Hepatocyte (in vitro differentiated cells): ENCODE results near the gene ADGRV1. TPM values are rescaled to one million over a fixed set of nuclear protein-coding genes. Genes with fewer than 3 reads are reported as not detected.

Experiments used
- DNase-seq: peaks from one replicate; pipeline ENCODE4 v3.0.0-alpha.2; 2016; ENCODE audit warnings: low spot score
- H2AFZ ChIP-seq: fragments of 200-600 bp; sonication (generic); 2 replicates; pipeline ENCODE4 v1.6.0; 2016; ENCODE audit warnings: antibody characterized with exemption, mild to moderate bottlenecking
- H3K27ac ChIP-seq: fragments of 200-600 bp; sonication (generic); 2 replicates; pipeline ENCODE4 v1.5.1; 2016; ENCODE audit warnings: mild to moderate bottlenecking
- H3K27me3 ChIP-seq: fragments of 200-600 bp; sonication (generic); 2 replicates; pipeline ENCODE4 v1.6.1; 2016
- H3K36me3 ChIP-seq: fragments of 200-600 bp; sonication (generic); replicated peaks from 2 replicates; pipeline ENCODE4 v1.5.1; 2016; ENCODE audit warnings: low read depth; ENCODE audit not compliant: insufficient read depth
- H3K4me1 ChIP-seq: fragments of 200-600 bp; sonication (generic); 2 replicates; pipeline ENCODE4 v1.5.1; 2016; ENCODE audit warnings: mild to moderate bottlenecking, moderate library complexity; ENCODE audit not compliant: insufficient read depth
- H3K4me2 ChIP-seq: fragments of 200-600 bp; sonication (generic); 2 replicates; pipeline ENCODE4 v1.6.0; 2016
- H3K4me3 ChIP-seq: fragments of 200-600 bp; sonication (generic); 2 replicates; pipeline ENCODE4 v1.5.1; 2016; ENCODE audit warnings: mild to moderate bottlenecking
- H3K79me2 ChIP-seq: fragments of 200-600 bp; sonication (generic); 2 replicates; pipeline ENCODE4 v1.6.0; 2017; ENCODE audit warnings: mild to moderate bottlenecking
- H3K9me2 ChIP-seq: fragments of 200-600 bp; sonication (generic); replicated peaks from 2 replicates; pipeline ENCODE4 v1.6.0; 2017; ENCODE audit warnings: mild to moderate bottlenecking; ENCODE audit not compliant: insufficient read depth
- H3K9me3 ChIP-seq: fragments of 200-600 bp; sonication (generic); 2 replicates; pipeline ENCODE4 v1.5.1; 2016; ENCODE audit warnings: low read depth, mild to moderate bottlenecking
- H4K20me1 ChIP-seq: fragments of 200-600 bp; sonication (generic); 2 replicates; pipeline ENCODE4 v1.6.0; 2016; ENCODE audit warnings: mild to moderate bottlenecking; ENCODE audit not compliant: insufficient read depth, poor library complexity, severe bottlenecking
- EZH2 ChIP-seq: fragments of 200-600 bp; sonication (generic); IDR thresholded peaks from 2 replicates; pipeline ENCODE4 v1.6.1; 2016; ENCODE audit warnings: antibody characterized with exemption, mild to moderate bottlenecking, borderline replicate concordance
- EZH2phosphoT487 ChIP-seq: fragments of 200-600 bp; sonication (generic); IDR thresholded peaks from one replicate; pipeline ENCODE4 v1.6.1; 2018; ENCODE audit warnings: antibody characterized with exemption, mild to moderate bottlenecking, low read depth, moderate library complexity; ENCODE audit not compliant: unreplicated experiment, severe bottlenecking
- WGBS: methylation state at CpG from one replicate; pipeline ENCODE4 v1.1.6; 2016; ENCODE audit warnings: low lambda C conversion rate; ENCODE audit errors: missing lambda C conversion rate; 5-methylcytosine and 5-hydroxymethylcytosine counted together
- polyA plus RNA-seq: library from polyadenylated mRNA; unstranded; fragments of >200 nt; fragmentation: Nextera tagmentation; extraction: Ambion mirVana; gene quantifications from 2 replicates; pipeline ENCODE4 v1.2.1, GENCODE V29; 2016
- total RNA-seq: library from RNA; depleted of rRNA; stranded (reverse); fragments of >200 nt; gene quantifications from 2 replicates; pipeline ENCODE4 v1.2.3, GENCODE V29; 2014
- TF ChIP-seq, protein P1 (sequence below): fragments of 200-600 bp; sonication (generic); IDR thresholded peaks from 2 replicates; pipeline ENCODE4 v1.5.1; 2016; ENCODE audit warnings: antibody characterized with exemption, mild to moderate bottlenecking; ENCODE audit not compliant: poor library complexity

The ADGRV1 gene
- total and polyA plus RNA-seq, 2 experiments from 2014 or later: 74.9 to 88.3 TPM

DNA sequence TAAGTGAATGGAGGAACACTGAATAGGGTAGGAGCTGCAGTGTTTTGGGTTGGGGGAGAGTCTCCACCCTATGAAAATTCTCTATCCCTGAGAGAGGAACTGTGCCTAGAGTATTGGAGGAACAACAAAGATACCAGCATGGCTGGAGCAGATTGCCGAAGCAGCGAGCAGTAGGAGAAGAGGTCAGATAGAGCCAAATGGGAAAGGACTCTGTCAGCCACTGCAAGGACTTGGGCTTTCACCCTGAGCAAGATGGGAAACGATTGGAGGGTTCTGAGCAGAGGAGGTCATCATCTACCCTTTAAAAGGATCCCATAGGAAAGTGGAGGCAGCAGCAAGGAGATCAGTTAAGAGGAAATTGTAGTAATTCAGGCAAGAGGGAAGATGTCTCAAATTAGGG is 24.8 kb upstream of the ADGRV1 start:
- 82% methylated on average over 3 of the region's 3 CpGs for WGBS
- Histone ChIP-seq H3K36me3 (no peaks in the 10 kb centered on the region), H2AFZ (no peak overlapping the region), H3K9me3 (no peaks in the 10 kb centered on the region), H3K4me3 (no peak overlapping the region), H3K79me2 (peaks cover 4% of the 10 kb centered on the region), H4K20me1 (no peaks in the 10 kb centered on the region), H3K4me1 (peaks cover 4% of the 10 kb centered on the region), H3K4me2 (no peak overlapping the region), H3K27ac (no peak overlapping the region), H3K27me3 (no peaks in the 10 kb centered on the region), H3K9me2 (no peaks in the 10 kb centered on the region)
- no peak for TF ChIP-seq EZH2phosphoT487
- TF ChIP-seq, protein P1, sequence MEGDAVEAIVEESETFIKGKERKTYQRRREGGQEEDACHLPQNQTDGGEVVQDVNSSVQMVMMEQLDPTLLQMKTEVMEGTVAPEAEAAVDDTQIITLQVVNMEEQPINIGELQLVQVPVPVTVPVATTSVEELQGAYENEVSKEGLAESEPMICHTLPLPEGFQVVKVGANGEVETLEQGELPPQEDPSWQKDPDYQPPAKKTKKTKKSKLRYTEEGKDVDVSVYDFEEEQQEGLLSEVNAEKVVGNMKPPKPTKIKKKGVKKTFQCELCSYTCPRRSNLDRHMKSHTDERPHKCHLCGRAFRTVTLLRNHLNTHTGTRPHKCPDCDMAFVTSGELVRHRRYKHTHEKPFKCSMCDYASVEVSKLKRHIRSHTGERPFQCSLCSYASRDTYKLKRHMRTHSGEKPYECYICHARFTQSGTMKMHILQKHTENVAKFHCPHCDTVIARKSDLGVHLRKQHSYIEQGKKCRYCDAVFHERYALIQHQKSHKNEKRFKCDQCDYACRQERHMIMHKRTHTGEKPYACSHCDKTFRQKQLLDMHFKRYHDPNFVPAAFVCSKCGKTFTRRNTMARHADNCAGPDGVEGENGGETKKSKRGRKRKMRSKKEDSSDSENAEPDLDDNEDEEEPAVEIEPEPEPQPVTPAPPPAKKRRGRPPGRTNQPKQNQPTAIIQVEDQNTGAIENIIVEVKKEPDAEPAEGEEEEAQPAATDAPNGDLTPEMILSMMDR: no peak
- no peak for TF ChIP-seq EZH2
- DNase-seq: no peak

DNA sequence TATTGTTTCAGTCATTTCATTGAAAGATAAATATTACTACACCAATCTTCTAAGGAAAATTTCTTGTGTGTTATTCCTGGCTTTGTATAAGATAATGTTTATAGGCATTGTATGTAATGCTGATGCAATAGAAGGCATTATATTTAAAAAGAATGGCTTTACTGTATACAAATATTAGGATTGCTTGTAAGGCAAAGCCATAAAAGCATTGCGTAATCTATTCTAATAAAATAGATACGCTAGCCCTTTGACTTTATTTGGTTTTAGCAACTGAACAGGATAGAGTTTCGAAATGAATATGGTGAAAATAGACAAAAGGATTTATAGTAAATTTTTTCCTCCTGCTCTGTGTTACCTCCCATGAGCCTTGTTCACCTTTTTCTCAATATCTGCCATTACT is 23.7 kb upstream of the ADGRV1 start:
- Histone ChIP-seq H3K4me2 (no peak overlapping the region), H4K20me1 (no peaks in the 10 kb centered on the region), H3K36me3 (no peaks in the 10 kb centered on the region), H2AFZ (no peak overlapping the region), H3K9me3 (no peaks in the 10 kb centered on the region), H3K4me3 (no peak overlapping the region), H3K79me2 (no peaks in the 10 kb centered on the region), H3K4me1 (peaks cover 4% of the 10 kb centered on the region), H3K9me2 (no peaks in the 10 kb centered on the region), H3K27me3 (no peaks in the 10 kb centered on the region), H3K27ac (no peak overlapping the region)
- 48% methylated on average over 3 of the region's 3 CpGs for WGBS
- no peak for DNase-seq
- TF ChIP-seq, protein P1: no peak
- TF ChIP-seq EZH2phosphoT487: no peak

DNA sequence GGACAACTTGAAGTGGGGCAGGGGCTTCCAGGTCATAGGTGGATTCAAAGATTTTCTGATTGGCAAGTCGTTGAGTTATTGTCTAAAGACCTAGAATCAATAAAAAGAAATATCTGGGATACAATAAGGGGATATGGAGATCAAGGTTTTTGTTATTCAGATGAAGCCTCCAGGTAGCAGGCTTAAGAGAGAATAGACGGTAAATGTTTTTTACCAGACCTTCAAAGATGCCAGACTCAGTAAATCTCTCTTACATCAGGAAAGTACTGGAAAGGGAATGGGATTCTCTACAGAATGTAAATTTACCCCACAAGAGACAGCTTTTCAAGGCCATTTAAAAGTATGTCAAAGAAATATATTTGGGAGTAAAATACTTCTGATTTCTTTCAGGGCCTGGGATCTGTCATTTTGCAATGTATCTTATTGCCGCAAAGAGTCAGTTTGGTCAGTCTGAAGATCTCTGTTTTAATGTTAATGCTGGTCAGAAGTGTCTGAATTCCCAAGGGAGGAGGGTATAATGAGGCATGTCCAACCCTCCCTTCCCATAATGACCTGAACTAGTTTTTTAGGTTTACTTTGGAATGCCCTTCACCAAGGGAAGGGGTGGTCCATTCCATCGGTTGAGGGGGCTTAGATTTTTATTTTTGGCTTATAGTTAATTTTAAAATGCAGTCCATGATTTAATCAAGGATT is 15.6 kb upstream of the ADGRV1 start:
- H3K9me3 ChIP-seq: no peaks in the 10 kb centered on the region
- H3K27me3 ChIP-seq: no peaks in the 10 kb centered on the region
- no peak for DNase-seq
- no peaks in the 10 kb centered on the region for H4K20me1 ChIP-seq
- peaks cover 9% of the 10 kb centered on the region for H3K4me1 ChIP-seq
- H3K36me3 ChIP-seq: no peaks in the 10 kb centered on the region
- no peak overlapping the region for H2AFZ ChIP-seq
- H3K79me2 ChIP-seq: no peaks in the 10 kb centered on the region
- 58% methylated on average over 4 of the region's 4 CpGs for WGBS
- H3K4me2 ChIP-seq: no peak overlapping the region
- no peak overlapping the region for H3K27ac ChIP-seq
- TF ChIP-seq EZH2phosphoT487: no peak
- H3K4me3 ChIP-seq: no peak overlapping the region
- no peaks in the 10 kb centered on the region for H3K9me2 ChIP-seq

DNA sequence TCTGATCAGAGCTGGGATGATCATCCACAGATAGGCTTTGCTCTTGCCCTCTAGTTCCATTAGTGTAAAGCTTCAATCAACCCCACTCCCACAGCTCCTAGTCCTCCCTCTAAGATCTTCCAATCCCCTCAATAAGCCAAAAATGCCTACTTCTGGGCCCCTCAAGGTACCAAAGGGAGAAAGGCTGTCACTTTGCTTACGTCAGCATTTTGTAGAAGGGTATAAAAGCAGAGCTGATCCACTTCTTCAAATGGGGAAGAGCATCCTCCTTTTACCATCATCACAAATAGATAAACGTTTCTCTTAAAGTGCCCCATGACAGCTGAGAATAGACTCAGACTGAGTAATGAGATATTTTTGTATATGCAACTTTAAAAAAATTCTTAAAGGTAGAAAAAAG is 13.1 kb upstream of the ADGRV1 start:
- Histone ChIP-seq H3K4me3 (no peak overlapping the region), H3K4me2 (no peak overlapping the region), H3K9me3 (no peaks in the 10 kb centered on the region), H3K36me3 (no peaks in the 10 kb centered on the region), H3K9me2 (no peaks in the 10 kb centered on the region), H4K20me1 (no peaks in the 10 kb centered on the region), H2AFZ (no peak overlapping the region), H3K27ac (no peak overlapping the region), H3K79me2 (no peaks in the 10 kb centered on the region), H3K4me1 (peaks cover 9% of the 10 kb centered on the region), H3K27me3 (no peaks in the 10 kb centered on the region)
- TF ChIP-seq EZH2phosphoT487 (no peak), EZH2 (no peak)
- TF ChIP-seq, protein P1: no peak
- 75% methylated on average over 2 of the region's 2 CpGs for WGBS
- no peak for DNase-seq
